GM23338 (cell line): Measurements from ENCODE around the gene MRPL38. TPM values are rescaled to one million over a fixed set of nuclear protein-coding genes. Genes with fewer than 3 reads are reported as not detected.

Experiments
- ATAC-seq: fragments of 200-7000 bp; cut with Tn5 transposase; 3 replicates; pipeline ENCODE4 v1.9.1; 2020
- DNase-seq: peaks from one replicate; pipeline ENCODE4 v3.0.0-alpha.2; 2015; ENCODE audit warnings: low spot score
- H2AFZ ChIP-seq: fragments of 200-600 bp; sonication (generic); 2 replicates; pipeline ENCODE4 v1.8.0; 2016; ENCODE audit warnings: antibody characterized with exemption, mild to moderate bottlenecking, moderate library complexity
- H3F3A ChIP-seq: fragments of 200-600 bp; sonication (generic); replicated peaks from 2 replicates; pipeline ENCODE4 v1.8.0; 2017; ENCODE audit warnings: antibody characterized with exemption, mixed run types, low read depth
- H3K27ac ChIP-seq: fragments of 200-600 bp; sonication (generic); 2 replicates; pipeline ENCODE4 v1.6.1; 2016; ENCODE audit warnings: low read depth
- H3K27me3 ChIP-seq: fragments of 200-600 bp; sonication (generic); 2 replicates; pipeline ENCODE4 v1.8.0; 2016; ENCODE audit warnings: mild to moderate bottlenecking, mixed run types, moderate library complexity; ENCODE audit not compliant: insufficient read depth
- H3K36me3 ChIP-seq: fragments of 200-600 bp; sonication (generic); 2 replicates; pipeline ENCODE4 v1.8.0; 2016; ENCODE audit warnings: mild to moderate bottlenecking; ENCODE audit not compliant: insufficient read depth
- H3K4me1 ChIP-seq: fragments of 200-600 bp; sonication (generic); 2 replicates; pipeline ENCODE4 v1.8.0; 2016; ENCODE audit warnings: mild to moderate bottlenecking, moderate library complexity; ENCODE audit not compliant: insufficient read depth
- H3K4me2 ChIP-seq: fragments of 200-600 bp; sonication (generic); 2 replicates; pipeline ENCODE4 v1.7.1; 2017; ENCODE audit warnings: mixed run types
- H3K4me3 ChIP-seq: fragments of 200-600 bp; sonication (generic); 2 replicates; pipeline ENCODE4 v1.6.1; 2016; ENCODE audit warnings: mixed run types
- H3K79me2 ChIP-seq: fragments of 200-600 bp; sonication (generic); replicated peaks from 2 replicates; pipeline ENCODE4 v1.8.0; 2017; ENCODE audit warnings: mild to moderate bottlenecking; ENCODE audit not compliant: insufficient read depth
- H3K9me2 ChIP-seq: fragments of 200-600 bp; sonication (generic); 2 replicates; pipeline ENCODE4 v1.8.0; 2017; ENCODE audit not compliant: insufficient read depth
- H4K20me1 ChIP-seq: fragments of 200-600 bp; sonication (generic); replicated peaks from 2 replicates; pipeline ENCODE4 v1.8.0; 2017; ENCODE audit warnings: mild to moderate bottlenecking; ENCODE audit not compliant: insufficient read depth
- H3K27ac Mint-ChIP-seq: 2 replicates; pipeline ENCODE4 v1.8.0; 2020; ENCODE audit warnings: inconsistent platforms, mild to moderate bottlenecking, moderate library complexity, mixed read lengths
- H3K27me3 Mint-ChIP-seq: 3 replicates; pipeline ENCODE4 v1.8.0; 2022; ENCODE audit warnings: low read depth, mild to moderate bottlenecking, moderate library complexity, mixed read lengths, inconsistent platforms; ENCODE audit not compliant: insufficient read depth, poor library complexity
- H3K36me3 Mint-ChIP-seq: 3 replicates; pipeline ENCODE4 v1.8.0; 2021; ENCODE audit warnings: low read depth, mild to moderate bottlenecking, inconsistent platforms, moderate library complexity, mixed read lengths
- H3K4me1 Mint-ChIP-seq: 3 replicates; pipeline ENCODE4 v1.8.0; 2020; ENCODE audit warnings: mild to moderate bottlenecking, inconsistent platforms, mixed read lengths
- H3K4me3 Mint-ChIP-seq: 3 replicates; pipeline ENCODE4 v1.8.0; 2021; ENCODE audit warnings: moderate library complexity, mild to moderate bottlenecking, inconsistent platforms, mixed read lengths
- H3K9me3 Mint-ChIP-seq: 3 replicates; pipeline ENCODE4 v1.8.0; 2020; ENCODE audit warnings: moderate library complexity, mild to moderate bottlenecking, inconsistent platforms, mixed read lengths
- CREB1 ChIP-seq: fragments of 250-450 bp; sonication (Bioruptor Pico); IDR thresholded peaks from 2 replicates; pipeline ENCODE4 v1.5.0; 2020; ENCODE audit warnings: low read depth, mild to moderate bottlenecking, moderate library complexity
- EZH2 ChIP-seq: fragments of 200-600 bp; sonication (generic); IDR thresholded peaks from one replicate; pipeline ENCODE4 v1.8.0; 2017; ENCODE audit warnings: antibody characterized with exemption, mild to moderate bottlenecking, low read depth; ENCODE audit not compliant: unreplicated experiment
- EZH2phosphoT487 ChIP-seq: fragments of 200-600 bp; sonication (generic); IDR thresholded peaks from one replicate; pipeline ENCODE4 v1.8.1; 2018; ENCODE audit warnings: antibody characterized with exemption; ENCODE audit not compliant: unreplicated experiment
- JUNB ChIP-seq: IDR thresholded peaks from one replicate; pipeline ENCODE4 v1.6.1; 2016; ENCODE audit warnings: antibody characterized with exemption; ENCODE audit not compliant: unreplicated experiment
- NANOG ChIP-seq: IDR thresholded peaks from 2 replicates; pipeline ENCODE4 v1.6.1; 2016; ENCODE audit warnings: antibody characterized with exemption, borderline replicate concordance
- POLR2AphosphoS5 ChIP-seq: IDR thresholded peaks from 2 replicates; pipeline ENCODE4 v1.6.1; 2016; ENCODE audit warnings: antibody characterized with exemption, low read depth
- STAT1 ChIP-seq: IDR thresholded peaks from one replicate; pipeline ENCODE4 v1.6.1; 2016; ENCODE audit warnings: antibody characterized with exemption; ENCODE audit not compliant: unreplicated experiment
- ZNF114 ChIP-seq: fragments of 250-450 bp; sonication (Bioruptor Pico); IDR thresholded peaks from 2 replicates; pipeline ENCODE4 v1.5.0; 2020; ENCODE audit warnings: mild to moderate bottlenecking, moderate library complexity
- ZNF331 ChIP-seq: fragments of 250-450 bp; sonication (Bioruptor Pico); IDR thresholded peaks from 2 replicates; pipeline ENCODE4 v1.5.0; 2020; ENCODE audit warnings: low read depth, mild to moderate bottlenecking, moderate library complexity
- polyA plus RNA-seq: library from polyadenylated mRNA; unstranded; fragments of >200 nt; fragmentation: Nextera tagmentation; extraction: Ambion mirVana; gene quantifications from 2 replicates; pipeline ENCODE4 v1.2.1, GENCODE V29; 2016
- total RNA-seq: library from RNA; depleted of rRNA; stranded (reverse); fragments of >200 nt; shearing (Covaris generic); gene quantifications from 2 replicates; pipeline ENCODE4 v1.2.3, GENCODE V29; 2014
- TF ChIP-seq, protein P1 (sequence below), 2 experiments: fragments of 200-600 bp in 1 of 2; sonication (generic) in 1 of 2; conservative IDR thresholded peaks; 2 replicates each; pipeline versions ENCODE4 v1.5.1 to v1.6.1; 2016 to 2017; ENCODE audit warnings: antibody characterized with exemption in 2 of 2, low read depth in 2 of 2, mild to moderate bottlenecking in 2 of 2, moderate library complexity in 1 of 2
- TF ChIP-seq, protein P2 (sequence below): IDR thresholded peaks from one replicate; pipeline ENCODE4 v1.6.1; 2018; ENCODE audit warnings: antibody characterized with exemption; ENCODE audit not compliant: unreplicated experiment
- TF ChIP-seq, protein P3 (sequence below): fragments of 250-450 bp; sonication (Bioruptor Pico); IDR thresholded peaks from 2 replicates; pipeline ENCODE4 v1.5.0; 2020; ENCODE audit warnings: mild to moderate bottlenecking, moderate library complexity
- TF ChIP-seq, protein P4 (sequence below): IDR thresholded peaks from 2 replicates; pipeline ENCODE4 v1.6.1; 2016; ENCODE audit warnings: antibody characterized with exemption

MRPL38 gene
- total and polyA plus RNA-seq, 2 experiments from 2014 or later = 63.6 to 90.0 TPM

DNA sequence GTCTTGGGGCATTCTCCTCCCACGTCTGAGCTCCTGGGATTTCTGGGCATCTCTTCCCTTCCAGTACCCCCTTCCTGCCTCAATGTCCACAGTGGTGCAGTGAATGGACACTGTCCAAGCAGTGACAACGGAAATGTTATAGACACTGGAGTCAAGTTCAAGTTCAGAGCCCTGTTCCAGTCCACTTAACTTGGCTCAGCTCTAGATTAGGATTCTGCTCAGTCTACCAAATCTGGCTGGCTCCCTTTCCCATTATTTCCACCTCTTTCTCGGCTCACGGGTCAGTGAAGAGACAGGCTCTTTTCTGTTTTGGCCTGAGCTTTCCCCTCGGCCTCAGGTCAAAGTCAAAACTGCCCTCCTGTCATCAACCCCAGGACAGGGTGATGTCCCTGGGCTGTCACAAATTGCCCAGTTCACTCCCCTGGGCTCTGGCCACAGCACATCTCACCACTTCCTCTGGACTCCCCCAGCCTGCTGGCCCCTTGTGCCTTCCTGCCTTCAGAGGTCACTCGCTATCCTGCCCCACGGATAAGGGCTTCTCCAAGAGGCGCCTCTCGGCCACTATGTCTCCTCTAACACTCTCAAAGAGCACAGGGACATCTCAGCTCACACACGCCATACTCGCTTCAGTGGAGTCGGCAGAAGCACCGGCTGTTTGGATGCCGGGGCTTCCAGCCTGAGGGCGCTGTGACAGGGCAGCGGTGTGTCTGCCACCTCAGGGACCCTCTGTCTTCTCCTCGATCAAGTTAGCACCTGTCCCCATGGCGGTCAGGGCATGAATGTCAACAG is 17.7 kb upstream of the MRPL38 start:
- Mint-ChIP-seq H3K4me1 (no peaks in the 10 kb centered on the region), H3K27ac (no peak overlapping the region), H3K27me3 (peaks cover 11% of the 10 kb centered on the region), H3K4me3 (no peak overlapping the region), H3K9me3 (no peaks in the 10 kb centered on the region), H3K36me3 (peaks cover 7% of the 10 kb centered on the region)
- H2AFZ ChIP-seq = no peak overlapping the region
- no peak overlapping the region for H3K27ac ChIP-seq
- TF ChIP-seq, protein P1, sequence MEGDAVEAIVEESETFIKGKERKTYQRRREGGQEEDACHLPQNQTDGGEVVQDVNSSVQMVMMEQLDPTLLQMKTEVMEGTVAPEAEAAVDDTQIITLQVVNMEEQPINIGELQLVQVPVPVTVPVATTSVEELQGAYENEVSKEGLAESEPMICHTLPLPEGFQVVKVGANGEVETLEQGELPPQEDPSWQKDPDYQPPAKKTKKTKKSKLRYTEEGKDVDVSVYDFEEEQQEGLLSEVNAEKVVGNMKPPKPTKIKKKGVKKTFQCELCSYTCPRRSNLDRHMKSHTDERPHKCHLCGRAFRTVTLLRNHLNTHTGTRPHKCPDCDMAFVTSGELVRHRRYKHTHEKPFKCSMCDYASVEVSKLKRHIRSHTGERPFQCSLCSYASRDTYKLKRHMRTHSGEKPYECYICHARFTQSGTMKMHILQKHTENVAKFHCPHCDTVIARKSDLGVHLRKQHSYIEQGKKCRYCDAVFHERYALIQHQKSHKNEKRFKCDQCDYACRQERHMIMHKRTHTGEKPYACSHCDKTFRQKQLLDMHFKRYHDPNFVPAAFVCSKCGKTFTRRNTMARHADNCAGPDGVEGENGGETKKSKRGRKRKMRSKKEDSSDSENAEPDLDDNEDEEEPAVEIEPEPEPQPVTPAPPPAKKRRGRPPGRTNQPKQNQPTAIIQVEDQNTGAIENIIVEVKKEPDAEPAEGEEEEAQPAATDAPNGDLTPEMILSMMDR (conservative IDR thresholded peaks at IDR 0.05; ENCODE audit: low read depth in 2 of 2) = no peak
- TF ChIP-seq EZH2 (no peak), ZNF114 (CRISPR knock-in tag) (no peak), ZNF331 (CRISPR knock-in tag) (no peak), NANOG (no peak), CREB1 (no peak), POLR2AphosphoS5 (no peak), JUNB (no peak), STAT1 (no peak), EZH2phosphoT487 (no peak)
- TF ChIP-seq, protein P2, sequence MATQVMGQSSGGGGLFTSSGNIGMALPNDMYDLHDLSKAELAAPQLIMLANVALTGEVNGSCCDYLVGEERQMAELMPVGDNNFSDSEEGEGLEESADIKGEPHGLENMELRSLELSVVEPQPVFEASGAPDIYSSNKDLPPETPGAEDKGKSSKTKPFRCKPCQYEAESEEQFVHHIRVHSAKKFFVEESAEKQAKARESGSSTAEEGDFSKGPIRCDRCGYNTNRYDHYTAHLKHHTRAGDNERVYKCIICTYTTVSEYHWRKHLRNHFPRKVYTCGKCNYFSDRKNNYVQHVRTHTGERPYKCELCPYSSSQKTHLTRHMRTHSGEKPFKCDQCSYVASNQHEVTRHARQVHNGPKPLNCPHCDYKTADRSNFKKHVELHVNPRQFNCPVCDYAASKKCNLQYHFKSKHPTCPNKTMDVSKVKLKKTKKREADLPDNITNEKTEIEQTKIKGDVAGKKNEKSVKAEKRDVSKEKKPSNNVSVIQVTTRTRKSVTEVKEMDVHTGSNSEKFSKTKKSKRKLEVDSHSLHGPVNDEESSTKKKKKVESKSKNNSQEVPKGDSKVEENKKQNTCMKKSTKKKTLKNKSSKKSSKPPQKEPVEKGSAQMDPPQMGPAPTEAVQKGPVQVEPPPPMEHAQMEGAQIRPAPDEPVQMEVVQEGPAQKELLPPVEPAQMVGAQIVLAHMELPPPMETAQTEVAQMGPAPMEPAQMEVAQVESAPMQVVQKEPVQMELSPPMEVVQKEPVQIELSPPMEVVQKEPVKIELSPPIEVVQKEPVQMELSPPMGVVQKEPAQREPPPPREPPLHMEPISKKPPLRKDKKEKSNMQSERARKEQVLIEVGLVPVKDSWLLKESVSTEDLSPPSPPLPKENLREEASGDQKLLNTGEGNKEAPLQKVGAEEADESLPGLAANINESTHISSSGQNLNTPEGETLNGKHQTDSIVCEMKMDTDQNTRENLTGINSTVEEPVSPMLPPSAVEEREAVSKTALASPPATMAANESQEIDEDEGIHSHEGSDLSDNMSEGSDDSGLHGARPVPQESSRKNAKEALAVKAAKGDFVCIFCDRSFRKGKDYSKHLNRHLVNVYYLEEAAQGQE = no peak
- TF ChIP-seq, protein P3, sequence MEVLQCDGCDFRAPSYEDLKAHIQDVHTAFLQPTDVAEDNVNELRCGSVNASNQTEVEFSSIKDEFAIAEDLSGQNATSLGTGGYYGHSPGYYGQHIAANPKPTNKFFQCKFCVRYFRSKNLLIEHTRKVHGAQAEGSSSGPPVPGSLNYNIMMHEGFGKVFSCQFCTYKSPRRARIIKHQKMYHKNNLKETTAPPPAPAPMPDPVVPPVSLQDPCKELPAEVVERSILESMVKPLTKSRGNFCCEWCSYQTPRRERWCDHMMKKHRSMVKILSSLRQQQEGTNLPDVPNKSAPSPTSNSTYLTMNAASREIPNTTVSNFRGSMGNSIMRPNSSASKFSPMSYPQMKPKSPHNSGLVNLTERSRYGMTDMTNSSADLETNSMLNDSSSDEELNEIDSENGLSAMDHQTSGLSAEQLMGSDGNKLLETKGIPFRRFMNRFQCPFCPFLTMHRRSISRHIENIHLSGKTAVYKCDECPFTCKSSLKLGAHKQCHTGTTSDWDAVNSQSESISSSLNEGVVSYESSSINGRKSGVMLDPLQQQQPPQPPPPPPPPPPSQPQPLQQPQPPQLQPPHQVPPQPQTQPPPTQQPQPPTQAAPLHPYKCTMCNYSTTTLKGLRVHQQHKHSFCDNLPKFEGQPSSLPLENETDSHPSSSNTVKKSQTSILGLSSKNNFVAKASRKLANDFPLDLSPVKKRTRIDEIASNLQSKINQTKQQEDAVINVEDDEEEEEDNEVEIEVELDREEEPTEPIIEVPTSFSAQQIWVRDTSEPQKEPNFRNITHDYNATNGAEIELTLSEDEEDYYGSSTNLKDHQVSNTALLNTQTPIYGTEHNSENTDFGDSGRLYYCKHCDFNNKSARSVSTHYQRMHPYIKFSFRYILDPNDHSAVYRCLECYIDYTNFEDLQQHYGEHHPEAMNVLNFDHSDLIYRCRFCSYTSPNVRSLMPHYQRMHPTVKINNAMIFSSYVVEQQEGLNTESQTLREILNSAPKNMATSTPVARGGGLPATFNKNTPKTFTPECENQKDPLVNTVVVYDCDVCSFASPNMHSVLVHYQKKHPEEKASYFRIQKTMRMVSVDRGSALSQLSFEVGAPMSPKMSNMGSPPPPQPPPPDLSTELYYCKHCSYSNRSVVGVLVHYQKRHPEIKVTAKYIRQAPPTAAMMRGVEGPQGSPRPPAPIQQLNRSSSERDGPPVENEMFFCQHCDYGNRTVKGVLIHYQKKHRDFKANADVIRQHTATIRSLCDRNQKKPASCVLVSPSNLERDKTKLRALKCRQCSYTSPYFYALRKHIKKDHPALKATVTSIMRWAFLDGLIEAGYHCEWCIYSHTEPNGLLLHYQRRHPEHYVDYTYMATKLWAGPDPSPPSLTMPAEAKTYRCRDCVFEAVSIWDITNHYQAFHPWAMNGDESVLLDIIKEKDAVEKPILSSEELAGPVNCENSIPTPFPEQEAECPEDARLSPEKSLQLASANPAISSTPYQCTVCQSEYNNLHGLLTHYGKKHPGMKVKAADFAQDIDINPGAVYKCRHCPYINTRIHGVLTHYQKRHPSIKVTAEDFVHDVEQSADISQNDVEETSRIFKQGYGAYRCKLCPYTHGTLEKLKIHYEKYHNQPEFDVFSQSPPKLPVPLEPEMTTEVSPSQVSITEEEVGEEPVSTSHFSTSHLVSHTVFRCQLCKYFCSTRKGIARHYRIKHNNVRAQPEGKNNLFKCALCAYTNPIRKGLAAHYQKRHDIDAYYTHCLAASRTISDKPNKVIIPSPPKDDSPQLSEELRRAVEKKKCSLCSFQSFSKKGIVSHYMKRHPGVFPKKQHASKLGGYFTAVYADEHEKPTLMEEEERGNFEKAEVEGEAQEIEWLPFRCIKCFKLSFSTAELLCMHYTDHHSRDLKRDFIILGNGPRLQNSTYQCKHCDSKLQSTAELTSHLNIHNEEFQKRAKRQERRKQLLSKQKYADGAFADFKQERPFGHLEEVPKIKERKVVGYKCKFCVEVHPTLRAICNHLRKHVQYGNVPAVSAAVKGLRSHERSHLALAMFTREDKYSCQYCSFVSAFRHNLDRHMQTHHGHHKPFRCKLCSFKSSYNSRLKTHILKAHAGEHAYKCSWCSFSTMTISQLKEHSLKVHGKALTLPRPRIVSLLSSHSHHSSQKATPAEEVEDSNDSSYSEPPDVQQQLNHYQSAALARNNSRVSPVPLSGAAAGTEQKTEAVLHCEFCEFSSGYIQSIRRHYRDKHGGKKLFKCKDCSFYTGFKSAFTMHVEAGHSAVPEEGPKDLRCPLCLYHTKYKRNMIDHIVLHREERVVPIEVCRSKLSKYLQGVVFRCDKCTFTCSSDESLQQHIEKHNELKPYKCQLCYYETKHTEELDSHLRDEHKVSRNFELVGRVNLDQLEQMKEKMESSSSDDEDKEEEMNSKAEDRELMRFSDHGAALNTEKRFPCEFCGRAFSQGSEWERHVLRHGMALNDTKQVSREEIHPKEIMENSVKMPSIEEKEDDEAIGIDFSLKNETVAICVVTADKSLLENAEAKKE = no peak
- TF ChIP-seq, protein P4, sequence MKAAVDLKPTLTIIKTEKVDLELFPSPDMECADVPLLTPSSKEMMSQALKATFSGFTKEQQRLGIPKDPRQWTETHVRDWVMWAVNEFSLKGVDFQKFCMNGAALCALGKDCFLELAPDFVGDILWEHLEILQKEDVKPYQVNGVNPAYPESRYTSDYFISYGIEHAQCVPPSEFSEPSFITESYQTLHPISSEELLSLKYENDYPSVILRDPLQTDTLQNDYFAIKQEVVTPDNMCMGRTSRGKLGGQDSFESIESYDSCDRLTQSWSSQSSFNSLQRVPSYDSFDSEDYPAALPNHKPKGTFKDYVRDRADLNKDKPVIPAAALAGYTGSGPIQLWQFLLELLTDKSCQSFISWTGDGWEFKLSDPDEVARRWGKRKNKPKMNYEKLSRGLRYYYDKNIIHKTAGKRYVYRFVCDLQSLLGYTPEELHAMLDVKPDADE = no peak
- H3K79me2 ChIP-seq = no peaks in the 10 kb centered on the region
- no peaks in the 10 kb centered on the region for H3K36me3 ChIP-seq
- H3K4me2 ChIP-seq = no peak overlapping the region
- ATAC-seq (no peak), DNase-seq (no peak)
- no peaks in the 10 kb centered on the region for H3K4me1 ChIP-seq
- no peaks in the 10 kb centered on the region for H3K9me2 ChIP-seq
- H3K27me3 ChIP-seq = no peaks in the 10 kb centered on the region
- no peaks in the 10 kb centered on the region for H4K20me1 ChIP-seq
- H3F3A ChIP-seq = no peaks in the 10 kb centered on the region
- H3K4me3 ChIP-seq = no peak overlapping the region
